ENCODE measurements around the gene OXCT1.

DNA sequence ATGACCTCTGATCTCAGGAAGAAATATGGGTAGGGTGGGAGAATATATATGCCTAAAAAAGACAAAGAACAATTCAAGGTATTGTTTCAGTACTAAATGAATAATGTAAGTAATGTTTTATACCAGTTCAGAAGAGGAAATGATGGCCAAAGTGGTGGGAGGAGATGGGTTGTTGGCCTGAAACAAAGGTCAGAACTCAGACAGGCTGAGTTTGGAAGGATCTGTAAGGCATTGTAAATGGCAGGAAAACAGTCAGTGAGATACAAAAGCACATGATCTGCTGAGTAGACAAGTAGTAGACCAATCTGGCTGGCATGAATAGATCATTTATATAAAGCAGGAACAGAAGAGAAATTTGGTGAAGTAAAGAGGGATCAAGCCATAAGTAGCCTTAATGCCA is 184.0 kb downstream of the OXCT1 start:
- TF ChIP-seq CTCF (IDR thresholded peaks at IDR 0.05) (no peak), EZH2phosphoT487 (IDR thresholded peaks at IDR 0.05) (no peak), EZH2 (IDR thresholded peaks at IDR 0.05) (no peak)
